IMR-90 (cell line): ENCODE data around the gene ZNF560. TPM values are rescaled to one million over a fixed set of nuclear protein-coding genes. Genes with fewer than 3 reads are reported as not detected.

Source experiments
- ATAC-seq: fragments of 200-7000 bp; cut with Tn5 transposase; 2 replicates; pipeline ENCODE4 v1.9.1; 2020; ENCODE audit warnings: low read depth, mild to moderate bottlenecking, moderate library complexity
- BruUV-seq: library from RNA; stranded (reverse); fragments of 400-500 nt; replicated peaks from 2 replicates; lab custom pipeline; 2021; lab: Mats Ljungman, UMichigan
- CTCF ChIA-PET: fragments of 300-600 bp; formaldehyde crosslinking; extraction: SDS; loops from one replicate; lab custom pipeline; 2021; ENCODE audit warnings: antibody characterized with exemption; lab: Yijun Ruan, JAX
- POLR2A ChIA-PET: fragments of 300-600 bp; sonication (Branson Sonifier 250); formaldehyde crosslinking; loops from one replicate; lab custom pipeline; 2022; ENCODE audit warnings: antibody characterized with exemption; ENCODE audit not compliant: unreplicated experiment; lab: Charles Lee
- DNase-seq: peaks from one replicate; pipeline ENCODE4 v3.0.0; 2013
- H2AFZ ChIP-seq: replicated peaks from 2 replicates; pipeline ENCODE3; 2013; ENCODE audit warnings: low read length, mild to moderate bottlenecking; ENCODE audit not compliant: poor library complexity
- H2AK5ac ChIP-seq: 2 replicates; pipeline ENCODE4 v1.6.1; 2013; ENCODE audit warnings: low read depth, low read length, inconsistent platforms
- H2AK9ac ChIP-seq: replicated peaks from 2 replicates; pipeline ENCODE3; 2013; ENCODE audit warnings: mild to moderate bottlenecking, low read depth, low read length, moderate library complexity; ENCODE audit not compliant: poor library complexity
- H2BK120ac ChIP-seq: 2 replicates; pipeline ENCODE4 v1.6.1; 2013; ENCODE audit warnings: low read depth, low read length, inconsistent platforms
- H2BK15ac ChIP-seq: 3 replicates; pipeline ENCODE4 v1.6.1; 2013; ENCODE audit warnings: low read depth, low read length, inconsistent platforms
- H2BK20ac ChIP-seq: 2 replicates; pipeline ENCODE4 v1.6.1; 2013; ENCODE audit warnings: low read depth, mild to moderate bottlenecking, inconsistent platforms, low read length, moderate library complexity
- H2BK5ac ChIP-seq: 2 replicates; pipeline ENCODE4 v1.6.1; 2013; ENCODE audit warnings: mild to moderate bottlenecking, low read depth, low read length, inconsistent platforms; ENCODE audit not compliant: poor library complexity, severe bottlenecking
- H3K14ac ChIP-seq: replicated peaks from 2 replicates; pipeline ENCODE4 v1.6.1; 2013; ENCODE audit warnings: low read depth, low read length, inconsistent platforms
- H3K18ac ChIP-seq: 2 replicates; pipeline ENCODE4 v1.6.1; 2013; ENCODE audit warnings: low read depth, low read length, control low read depth
- H3K23ac ChIP-seq: 2 replicates; pipeline ENCODE4 v1.6.1; 2013; ENCODE audit warnings: low read depth, low read length, inconsistent platforms
- H3K27ac ChIP-seq: 2 replicates; pipeline ENCODE4 v1.5.1; 2013; ENCODE audit warnings: mild to moderate bottlenecking, control low read depth, low read length; ENCODE audit not compliant: insufficient read depth
- H3K27me3 ChIP-seq: 2 replicates; pipeline ENCODE4 v1.6.1; 2013; ENCODE audit warnings: low read length; ENCODE audit not compliant: control insufficient read depth, insufficient read depth
- H3K36me3 ChIP-seq: 2 replicates; pipeline ENCODE4 v1.6.1; 2013; ENCODE audit warnings: low read length, mixed read lengths; ENCODE audit not compliant: control insufficient read depth, insufficient read depth
- H3K4ac ChIP-seq: 2 replicates; pipeline ENCODE4 v1.6.1; 2013; ENCODE audit warnings: low read depth, low read length, inconsistent platforms
- H3K4me1 ChIP-seq: 2 replicates; pipeline ENCODE4 v1.6.1; 2013; ENCODE audit warnings: low read length, mixed read lengths; ENCODE audit not compliant: control insufficient read depth, insufficient read depth
- H3K4me2 ChIP-seq: 2 replicates; pipeline ENCODE4 v1.6.1; 2013; ENCODE audit warnings: low read depth, mild to moderate bottlenecking, control low read depth, low read length, moderate library complexity
- H3K4me3 ChIP-seq: 2 replicates; pipeline ENCODE4 v1.5.1; 2013; ENCODE audit warnings: low read depth, mild to moderate bottlenecking, control low read depth, low read length, moderate library complexity; ENCODE audit not compliant: insufficient read depth
- H3K56ac ChIP-seq: 2 replicates; pipeline ENCODE4 v1.6.1; 2013; ENCODE audit warnings: low read length, inconsistent platforms; ENCODE audit not compliant: insufficient read depth; ENCODE audit errors: extremely low read depth
- H3K79me1 ChIP-seq, 2 experiments: 2 replicates each; pipeline ENCODE4 v1.6.1; 2013; ENCODE audit warnings: low read length in 2 of 2, inconsistent platforms in 1 of 2, low read depth in 1 of 2
- H3K9ac ChIP-seq: 2 replicates; pipeline ENCODE4 v1.6.1; 2013; ENCODE audit warnings: low read depth, low read length, control low read depth
- H3K9me1 ChIP-seq: 2 replicates; pipeline ENCODE4 v1.6.1; 2013; ENCODE audit warnings: low read length, inconsistent platforms; ENCODE audit not compliant: insufficient read depth
- H3K9me3 ChIP-seq: 2 replicates; pipeline ENCODE4 v1.6.1; 2013; ENCODE audit warnings: low read length; ENCODE audit not compliant: control insufficient read depth, insufficient read depth
- H4K20me1 ChIP-seq: 2 replicates; pipeline ENCODE4 v1.6.1; 2013; ENCODE audit warnings: low read length, inconsistent platforms; ENCODE audit not compliant: insufficient read depth
- H4K5ac ChIP-seq: 2 replicates; pipeline ENCODE4 v1.6.1; 2013; ENCODE audit warnings: mild to moderate bottlenecking, low read depth, low read length, control low read depth
- H4K8ac ChIP-seq, 2 experiments: 2 replicates each; pipeline ENCODE4 v1.6.1; 2013; ENCODE audit warnings: low read depth in 2 of 2, low read length in 2 of 2, control low read depth in 1 of 2, inconsistent platforms in 1 of 2
- H4K91ac ChIP-seq: 2 replicates; pipeline ENCODE4 v1.6.1; 2013; ENCODE audit warnings: low read depth, low read length, inconsistent platforms; ENCODE audit not compliant: insufficient read depth
- BHLHE40 ChIP-seq: fragments of 150-350 bp; IDR thresholded peaks from 2 replicates; pipeline ENCODE4 v1.6.1; 2016; ENCODE audit warnings: mild to moderate bottlenecking, low read depth, low read length
- FOS ChIP-seq: fragments of 150-350 bp; IDR thresholded peaks from 2 replicates; pipeline ENCODE4 v1.6.1; 2016; ENCODE audit warnings: low read depth, low read length
- POLR2A ChIP-seq: IDR thresholded peaks from 2 replicates; pipeline ENCODE4 v1.6.1; 2012; ENCODE audit warnings: mild to moderate bottlenecking, low read depth, low read length
- RFX5 ChIP-seq: IDR thresholded peaks from 2 replicates; pipeline ENCODE4 v1.8.0; 2012; ENCODE audit warnings: low read depth, mild to moderate bottlenecking, low read length, moderate library complexity
- WGBS, 2 experiments: methylation state at CpG; one replicate each; pipeline versions ENCODE4 v1.1.5 to v1.1.7; 2013; ENCODE audit warnings: missing lambda C conversion rate in 2 of 2; ENCODE audit not compliant: insufficient read length in 1 of 2; ENCODE audit errors: extremely low coverage in 2 of 2; 5-methylcytosine and 5-hydroxymethylcytosine counted together
- dilution Hi-C: fragments of 300-500 bp; cut with HindIII; formaldehyde crosslinking; loops from one replicate; pipeline ENCODE4 v1.14.3; 2018; ENCODE audit warnings: low sequenced_read_pairs; ENCODE audit not compliant: unreplicated experiment
- in situ Hi-C: fragments of 300-500 bp; cut with MboI; formaldehyde crosslinking; loops from 3 replicates; pipeline ENCODE4 v1.14.3; 2019; ENCODE audit warnings: low sequenced_read_pairs, inconsistent platforms, mixed read lengths
- intact Hi-C: fragments of 100-400 bp; cut with micrococcal nuclease; formaldehyde crosslinking; loops from 2 replicates; pipeline ENCODE4 v1.10.0; 2022
- polyA plus RNA-seq, 3 experiments: library from polyadenylated mRNA; depleted of rRNA; stranded (reverse); fragments of >200 nt; gene quantifications; 2 replicates each; pipeline ENCODE4 v1.2.3, GENCODE V29; 2012; ENCODE audit warnings: low replicate concordance in 1 of 3
- total RNA-seq: library from RNA; depleted of rRNA; stranded (reverse); fragments of >200 nt; gene quantifications from 2 replicates; pipeline ENCODE4 v1.2.3, GENCODE V29; 2012
- TF ChIP-seq, protein P1 (sequence below): fragments of 150-350 bp; IDR thresholded peaks from 2 replicates; pipeline ENCODE4 v1.6.1; 2017; ENCODE audit warnings: mild to moderate bottlenecking, antibody characterized with exemption, low read length, low read depth

ZNF560 gene
- total and polyA plus RNA-seq, 2 of the 4 experiments (the other 2 are of a cell fraction) = 0.36 to 0.90 TPM

DNA sequence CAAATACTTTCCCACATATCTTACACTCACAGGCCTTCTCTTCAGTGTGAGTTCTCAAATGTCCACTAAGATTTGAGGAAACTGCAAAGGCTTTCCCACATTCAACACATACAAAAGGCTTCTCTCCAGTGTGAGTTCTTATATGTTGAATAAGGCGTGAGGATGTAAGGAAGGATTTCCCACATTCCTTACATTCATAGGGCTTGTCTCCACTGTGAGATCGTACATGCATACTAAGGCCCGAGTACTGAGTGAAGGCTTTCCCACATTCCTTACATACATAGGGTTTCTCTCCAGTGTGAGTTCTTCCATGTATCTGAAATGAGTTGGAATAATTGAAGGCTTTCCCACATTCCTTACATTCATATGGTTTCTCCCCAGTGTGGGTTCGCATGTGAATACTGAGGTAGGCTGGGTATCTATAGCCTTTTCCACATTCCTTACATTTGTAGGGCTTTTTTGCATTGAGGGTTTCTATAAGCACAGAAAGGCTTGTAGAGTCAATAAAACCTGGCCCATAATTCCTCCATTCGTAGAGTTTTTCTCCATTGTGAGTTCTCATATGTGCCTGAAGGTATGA is 30.4 kb upstream of the ZNF560 start:
- no peaks in the 10 kb centered on the region for H4K20me1 ChIP-seq
- no peak overlapping the region for H3K4me3 ChIP-seq
- no peak overlapping the region for H2AFZ ChIP-seq
- no TSS peak for BruUV-seq
- no peak overlapping the region for H2BK5ac ChIP-seq
- H3K23ac ChIP-seq = no peak overlapping the region
- H2BK20ac ChIP-seq = no peak overlapping the region
- H3K4me1 ChIP-seq = no peaks in the 10 kb centered on the region
- no peak overlapping the region for H3K9ac ChIP-seq
- H3K4ac ChIP-seq = no peak overlapping the region
- no peak overlapping the region for H3K4me2 ChIP-seq
- H3K79me1 ChIP-seq = peaks cover 0 to 9% of the 10 kb centered on the region in 2 experiments; a peak in 1 of 4 replicates
- no peak overlapping the region for H3K27ac ChIP-seq
- TF ChIP-seq RFX5 (no peak), POLR2A (no peak), FOS (no peak), BHLHE40 (no peak)
- TF ChIP-seq, protein P1, sequence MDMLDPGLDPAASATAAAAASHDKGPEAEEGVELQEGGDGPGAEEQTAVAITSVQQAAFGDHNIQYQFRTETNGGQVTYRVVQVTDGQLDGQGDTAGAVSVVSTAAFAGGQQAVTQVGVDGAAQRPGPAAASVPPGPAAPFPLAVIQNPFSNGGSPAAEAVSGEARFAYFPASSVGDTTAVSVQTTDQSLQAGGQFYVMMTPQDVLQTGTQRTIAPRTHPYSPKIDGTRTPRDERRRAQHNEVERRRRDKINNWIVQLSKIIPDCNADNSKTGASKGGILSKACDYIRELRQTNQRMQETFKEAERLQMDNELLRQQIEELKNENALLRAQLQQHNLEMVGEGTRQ = no peak
- WGBS, 2 experiments = no CpG with 5 or more reads among the region's 5 CpGs
- in situ Hi-C loops = no loop called here
- dilution Hi-C loops = no loop called here
- H2BK15ac ChIP-seq = no peak overlapping the region
- H3K18ac ChIP-seq = no peak overlapping the region
- POLR2A ChIA-PET = no interaction called here
- intact Hi-C loops = no loop called here
- no peaks in the 10 kb centered on the region for H3K27me3 ChIP-seq
- CTCF ChIA-PET = no interaction called here
- H4K5ac ChIP-seq = no peak overlapping the region
- no peak overlapping the region for H4K8ac ChIP-seq
- H2BK120ac ChIP-seq = no peak overlapping the region
- DNase-seq (peak; percentile 9), ATAC-seq (no peak)
- peaks cover 79% of the 10 kb centered on the region for H3K9me3 ChIP-seq
- no peak overlapping the region for H2AK9ac ChIP-seq
- H4K91ac ChIP-seq = no peak overlapping the region
- no peak overlapping the region for H3K14ac ChIP-seq
- peaks cover 69% of the 10 kb centered on the region for H3K36me3 ChIP-seq
- H2AK5ac ChIP-seq = no peak overlapping the region
- no peaks in the 10 kb centered on the region for H3K9me1 ChIP-seq
- H3K56ac ChIP-seq = no peak overlapping the region
